ENCODE data around the gene PDLIM4. TPM values are rescaled to one million over a fixed set of nuclear protein-coding genes. Genes with fewer than 3 reads are reported as not detected.

Gene PDLIM4
- total RNA-seq, 1 donor from 2014 or later, result 47.8 TPM

GRCh38 chr5:132270335-132270665, 12.8 kb downstream of the PDLIM4 start:
- H3K9me3 Mint-ChIP-seq (ENCODE audit: unreplicated experiment), result no peaks in the 10 kb centered on the region
- DNase-seq (ENCODE audit: extremely low spot score, unreplicated experiment), result peak; percentile 57
- peaks cover 26% of the 10 kb centered on the region for H3K36me3 Mint-ChIP-seq (ENCODE audit: unreplicated experiment)
- peaks cover 42% of the 10 kb centered on the region for H3K4me1 Mint-ChIP-seq (ENCODE audit: unreplicated experiment)
- no peak overlapping the region for H3K4me3 Mint-ChIP-seq (ENCODE audit: unreplicated experiment)
- no peak overlapping the region for H3K27ac Mint-ChIP-seq (ENCODE audit: unreplicated experiment)
- no peak for TF ChIP-seq CTCF (IDR thresholded peaks at IDR 0.05)
- H3K27me3 Mint-ChIP-seq (ENCODE audit: unreplicated experiment), result no peaks in the 10 kb centered on the region

- H3K4me3 Mint-ChIP-seq (ENCODE audit: unreplicated experiment), result no peak overlapping the region
- DNase-seq (ENCODE audit: extremely low spot score, unreplicated experiment), result peak; percentile 70
- H3K27ac Mint-ChIP-seq (ENCODE audit: unreplicated experiment), result peak overlapping the region; percentile 27
- peaks cover 38% of the 10 kb centered on the region for H3K4me1 Mint-ChIP-seq (ENCODE audit: unreplicated experiment)
- H3K9me3 Mint-ChIP-seq (ENCODE audit: unreplicated experiment), result no peaks in the 10 kb centered on the region
- peaks cover 25% of the 10 kb centered on the region for H3K36me3 Mint-ChIP-seq (ENCODE audit: unreplicated experiment)
- no peak for TF ChIP-seq CTCF (IDR thresholded peaks at IDR 0.05)
- no peaks in the 10 kb centered on the region for H3K27me3 Mint-ChIP-seq (ENCODE audit: unreplicated experiment)
Observed at GRCh38 chr5:132270706-132271105, 13.2 kb downstream of the PDLIM4 start.

GRCh38 chr5:132271251-132272246, 14.1 kb downstream of the PDLIM4 start:
- Mint-ChIP-seq H3K9me3 (ENCODE audit: unreplicated experiment) (no peaks in the 10 kb centered on the region), H3K36me3 (ENCODE audit: unreplicated experiment) (peaks cover 23% of the 10 kb centered on the region), H3K27ac (ENCODE audit: unreplicated experiment) (no peak overlapping the region), H3K27me3 (ENCODE audit: unreplicated experiment) (no peaks in the 10 kb centered on the region), H3K4me1 (ENCODE audit: unreplicated experiment) (peaks cover 32% of the 10 kb centered on the region), H3K4me3 (ENCODE audit: unreplicated experiment) (no peak overlapping the region)
- TF ChIP-seq CTCF (IDR thresholded peaks at IDR 0.05), result no peak
- peak; percentile 83 for DNase-seq (ENCODE audit: extremely low spot score, unreplicated experiment)

GRCh38 chr5:132272311-132273210, 15.1 kb downstream of the PDLIM4 start:
- Mint-ChIP-seq H3K9me3 (ENCODE audit: unreplicated experiment) (no peaks in the 10 kb centered on the region), H3K4me3 (ENCODE audit: unreplicated experiment) (no peak overlapping the region), H3K27me3 (ENCODE audit: unreplicated experiment) (no peaks in the 10 kb centered on the region), H3K4me1 (ENCODE audit: unreplicated experiment) (peaks cover 28% of the 10 kb centered on the region), H3K27ac (ENCODE audit: unreplicated experiment) (peak overlapping the region; percentile 7), H3K36me3 (ENCODE audit: unreplicated experiment) (peaks cover 18% of the 10 kb centered on the region)
- no peak for DNase-seq (ENCODE audit: extremely low spot score, unreplicated experiment)
- peak; percentile 89 for TF ChIP-seq CTCF (IDR thresholded peaks at IDR 0.05)

Data from osteocyte (in vitro differentiated cells).